Osteoblast (primary cell): ENCODE data around the gene CYSTM1. TPM values are rescaled to one million over a fixed set of nuclear protein-coding genes. Genes with fewer than 3 reads are reported as not detected.

Experiments used
- DNase-seq: peaks from one replicate; pipeline ENCODE4 v3.0.0; 2011; ENCODE audit warnings: low spot score, mixed read lengths; ENCODE audit not compliant: insufficient read length; ENCODE audit errors: missing footprints
- H2AFZ ChIP-seq: 2 replicates; pipeline ENCODE4 v1.6.0; 2011; ENCODE audit warnings: mild to moderate bottlenecking, low read length
- H3K27ac ChIP-seq: 2 replicates; pipeline ENCODE4 v1.5.1; 2011; ENCODE audit warnings: mild to moderate bottlenecking, low read depth, low read length, moderate library complexity
- H3K27me3 ChIP-seq: 2 replicates; pipeline ENCODE4 v1.6.0; 2012; ENCODE audit warnings: mild to moderate bottlenecking, control low read depth, inconsistent platforms, low read length, moderate library complexity; ENCODE audit not compliant: insufficient read depth
- H3K36me3 ChIP-seq: 2 replicates; pipeline ENCODE4 v1.5.1; 2011; ENCODE audit warnings: mild to moderate bottlenecking, low read length, control low read depth, moderate library complexity; ENCODE audit not compliant: insufficient read depth
- H3K4me1 ChIP-seq: 2 replicates; pipeline ENCODE4 v1.5.1; 2011; ENCODE audit warnings: mild to moderate bottlenecking, low read length, control low read depth, moderate library complexity; ENCODE audit not compliant: insufficient read depth
- H3K4me2 ChIP-seq: 2 replicates; pipeline ENCODE4 v1.6.0; 2011; ENCODE audit warnings: mild to moderate bottlenecking, low read length; ENCODE audit not compliant: insufficient read depth
- H3K4me3 ChIP-seq: fragments of 200-600 bp; sonication (generic); 3 replicates; pipeline ENCODE4 v1.5.1; 2012; ENCODE audit warnings: mild to moderate bottlenecking, low read length, inconsistent platforms; ENCODE audit not compliant: insufficient read depth
- H3K79me2 ChIP-seq: 2 replicates; pipeline ENCODE4 v1.6.0; 2012; ENCODE audit warnings: mild to moderate bottlenecking, low read length, control low read depth, inconsistent platforms; ENCODE audit not compliant: insufficient read depth
- H3K9me3 ChIP-seq: 2 replicates; pipeline ENCODE4 v1.5.1; 2011; ENCODE audit warnings: low read depth, low read length, control low read depth
- H4K20me1 ChIP-seq: 2 replicates; pipeline ENCODE4 v1.6.0; 2012; ENCODE audit warnings: mild to moderate bottlenecking, low read length, control low read depth; ENCODE audit not compliant: insufficient read depth
- CTCF ChIP-seq: IDR thresholded peaks from 2 replicates; pipeline ENCODE4 v1.5.1; 2011; ENCODE audit warnings: mild to moderate bottlenecking, low read depth, low read length, moderate library complexity; ENCODE audit errors: extremely low read depth
- total RNA-seq: library from RNA; depleted of rRNA; stranded (reverse); fragments of >200 nt; gene quantifications from 2 replicates; pipeline ENCODE4 v1.2.3, GENCODE V29; 2012

CYSTM1 gene
- total RNA-seq, 1 donor: 27.9 TPM

GRCh38 chr5:140258873-140259272 lies 83.9 kb downstream of the CYSTM1 start:
- no peak for TF ChIP-seq CTCF
- Histone ChIP-seq H3K4me3 (no peak overlapping the region), H3K36me3 (no peaks in the 10 kb centered on the region), H3K4me1 (peaks cover 33% of the 10 kb centered on the region), H3K27ac (no peak overlapping the region), H3K4me2 (no peak overlapping the region), H4K20me1 (peaks cover 8% of the 10 kb centered on the region), H3K79me2 (peaks cover 57% of the 10 kb centered on the region), H3K9me3 (no peaks in the 10 kb centered on the region), H3K27me3 (no peaks in the 10 kb centered on the region), H2AFZ (no peak overlapping the region)
- no peak for DNase-seq

- no peak for DNase-seq
- Histone ChIP-seq H4K20me1 (peaks cover 8% of the 10 kb centered on the region), H3K27me3 (no peaks in the 10 kb centered on the region), H3K4me1 (peaks cover 29% of the 10 kb centered on the region), H3K36me3 (no peaks in the 10 kb centered on the region), H3K9me3 (no peaks in the 10 kb centered on the region), H3K4me3 (no peak overlapping the region), H2AFZ (no peak overlapping the region), H3K79me2 (peaks cover 53% of the 10 kb centered on the region), H3K4me2 (no peak overlapping the region), H3K27ac (no peak overlapping the region)
- TF ChIP-seq CTCF: no peak
Observed at GRCh38 chr5:140259500-140259899, 84.5 kb downstream of the CYSTM1 start.

GRCh38 chr5:140260089-140260656 lies 85.2 kb downstream of the CYSTM1 start:
- H3K79me2 ChIP-seq: peaks cover 50% of the 10 kb centered on the region
- no peak for DNase-seq
- peaks cover 29% of the 10 kb centered on the region for H3K4me1 ChIP-seq
- H3K36me3 ChIP-seq: no peaks in the 10 kb centered on the region
- H3K27ac ChIP-seq: no peak overlapping the region
- no peaks in the 10 kb centered on the region for H3K9me3 ChIP-seq
- no peak overlapping the region for H2AFZ ChIP-seq
- no peak overlapping the region for H3K4me3 ChIP-seq
- TF ChIP-seq CTCF: no peak
- no peak overlapping the region for H3K4me2 ChIP-seq
- no peaks in the 10 kb centered on the region for H3K27me3 ChIP-seq
- H4K20me1 ChIP-seq: peaks cover 8% of the 10 kb centered on the region

- TF ChIP-seq CTCF: peak; percentile 23
- peak overlapping the region; percentile 45 for H3K4me3 ChIP-seq
- no peaks in the 10 kb centered on the region for H3K27me3 ChIP-seq
- H3K27ac ChIP-seq: peak overlapping the region; percentile 88
- H3K36me3 ChIP-seq: no peaks in the 10 kb centered on the region
- peaks cover 49% of the 10 kb centered on the region for H3K79me2 ChIP-seq
- H3K4me1 ChIP-seq: peaks cover 29% of the 10 kb centered on the region
- H2AFZ ChIP-seq: no peak overlapping the region
- peak overlapping the region; percentile 72 for H3K4me2 ChIP-seq
- H4K20me1 ChIP-seq: peaks cover 4% of the 10 kb centered on the region
- peak; percentile 93 for DNase-seq
- no peaks in the 10 kb centered on the region for H3K9me3 ChIP-seq
Observed at GRCh38 chr5:140261403-140262171, 86.6 kb downstream of the CYSTM1 start.
